ENCODE measurements around the gene CORO6.

GRCh38 chr17:29613856-29614255 lies 8.9 kb downstream of the CORO6 start:
- TF ChIP-seq CTCF (IDR thresholded peaks at IDR 0.05; ENCODE audit: low read length) (no peak), EZH2 (IDR thresholded peaks at IDR 0.05; ENCODE audit: borderline replicate concordance, low read length) (no peak)

All from OCI-LY1 (cell line).